Transverse colon (tissue), 4 donors: ENCODE measurements around the gene CD70. TPM values are rescaled to one million over a fixed set of nuclear protein-coding genes. Genes with fewer than 3 reads are reported as not detected.
A peak's percentile ranks its signal among the peaks of the same experiment; 100 is the strongest.

Source experiments
- DNase-seq: peaks from one replicate; pipeline ENCODE4 v3.0.0-alpha.2; 2019
- H3K27ac ChIP-seq, 4 donors: fragments of 200-600 bp; sonication (generic); 2 replicates each; pipeline ENCODE4 v1.5.1; 2016 to 2018; ENCODE audit warnings: inconsistent platforms in 4 of 4
- H3K27me3 ChIP-seq: fragments of 200-600 bp; sonication (generic); 2 replicates; pipeline ENCODE4 v1.5.1; 2017; ENCODE audit warnings: inconsistent platforms
- H3K36me3 ChIP-seq, 4 donors: fragments of 200-600 bp; sonication (generic); 2 replicates each; pipeline ENCODE4 v1.5.1; 2017 to 2019; ENCODE audit warnings: inconsistent platforms in 4 of 4
- H3K4me1 ChIP-seq, 4 donors: fragments of 200-600 bp; sonication (generic); 2 replicates each; pipeline ENCODE4 v1.5.1; 2017 to 2020; ENCODE audit warnings: inconsistent platforms in 4 of 4
- H3K4me3 ChIP-seq, 4 donors: fragments of 200-600 bp; sonication (generic); 1 replicate in 1 of 4; 2 replicates in 3 of 4; pipeline versions ENCODE4 v1.5.1 to v1.6.1; 2017 to 2019; ENCODE audit warnings: inconsistent platforms in 4 of 4
- H3K9me3 ChIP-seq, 2 donors: fragments of 200-600 bp; sonication (generic); 2 replicates each; pipeline ENCODE4 v1.5.1; 2017 to 2019; ENCODE audit warnings: inconsistent platforms in 2 of 2
- EP300 ChIP-seq: sonication (generic); formaldehyde crosslinking; IDR thresholded peaks from one replicate; pipeline ENCODE4 v1.6.1; 2017; ENCODE audit warnings: antibody characterized with exemption, low read depth
- POLR2A ChIP-seq: fragments of 450-650 bp; IDR thresholded peaks from one replicate; pipeline ENCODE4 v1.6.1; 2016; ENCODE audit warnings: antibody characterized with exemption, mild to moderate bottlenecking, moderate library complexity
- POLR2AphosphoS5 ChIP-seq, 3 donors: sonication (generic); formaldehyde crosslinking; IDR thresholded peaks; one replicate each; pipeline ENCODE4 v1.6.1; 2016; ENCODE audit warnings: antibody characterized with exemption in 3 of 3
- WGBS, 2 donors: methylation state at CpG; one replicate each; pipeline ENCODE4 v1.1.5; 2018; ENCODE audit warnings: low coverage in 1 of 2; 5-methylcytosine and 5-hydroxymethylcytosine counted together
- in situ Hi-C, 4 donors: fragments of 200-750 bp; cut with MboI; loops; one replicate each; pipeline versions ENCODE4 v1.15.0 to v1.15.1; 2017; ENCODE audit warnings: low sequenced_read_pairs in 3 of 4, low pct_ligation_motif_present in 1 of 4, low pct_unique_long_range_greater_than_20kb in 1 of 4
- intact Hi-C: fragments of 100-400 bp; cut with DNase I; formaldehyde crosslinking; loops from one replicate; pipeline ENCODE4 v1.15.1; 2023; ENCODE audit warnings: low total_unique reads
- total RNA-seq, 4 donors: library from RNA; depleted of rRNA; stranded (reverse); fragments of >200 nt; gene quantifications; one replicate each; pipeline ENCODE4 v1.1.0, GENCODE V29; 2016
- TF ChIP-seq, protein P1 (sequence below), 5 experiments: fragments of 200-600 bp in 3 of 5; fragments of 450-650 bp in 2 of 5; sonication (generic) in 3 of 5; IDR thresholded peaks; 1 replicate in 2 of 5; 2 replicates in 3 of 5; pipeline ENCODE4 v1.5.1; 2016 to 2017; ENCODE audit warnings: antibody characterized with exemption in 5 of 5, inconsistent platforms in 3 of 5, mild to moderate bottlenecking in 2 of 5, moderate library complexity in 1 of 5

The CD70 gene
- total RNA-seq, 4 donors from 2014 or later = not detected

DNA sequence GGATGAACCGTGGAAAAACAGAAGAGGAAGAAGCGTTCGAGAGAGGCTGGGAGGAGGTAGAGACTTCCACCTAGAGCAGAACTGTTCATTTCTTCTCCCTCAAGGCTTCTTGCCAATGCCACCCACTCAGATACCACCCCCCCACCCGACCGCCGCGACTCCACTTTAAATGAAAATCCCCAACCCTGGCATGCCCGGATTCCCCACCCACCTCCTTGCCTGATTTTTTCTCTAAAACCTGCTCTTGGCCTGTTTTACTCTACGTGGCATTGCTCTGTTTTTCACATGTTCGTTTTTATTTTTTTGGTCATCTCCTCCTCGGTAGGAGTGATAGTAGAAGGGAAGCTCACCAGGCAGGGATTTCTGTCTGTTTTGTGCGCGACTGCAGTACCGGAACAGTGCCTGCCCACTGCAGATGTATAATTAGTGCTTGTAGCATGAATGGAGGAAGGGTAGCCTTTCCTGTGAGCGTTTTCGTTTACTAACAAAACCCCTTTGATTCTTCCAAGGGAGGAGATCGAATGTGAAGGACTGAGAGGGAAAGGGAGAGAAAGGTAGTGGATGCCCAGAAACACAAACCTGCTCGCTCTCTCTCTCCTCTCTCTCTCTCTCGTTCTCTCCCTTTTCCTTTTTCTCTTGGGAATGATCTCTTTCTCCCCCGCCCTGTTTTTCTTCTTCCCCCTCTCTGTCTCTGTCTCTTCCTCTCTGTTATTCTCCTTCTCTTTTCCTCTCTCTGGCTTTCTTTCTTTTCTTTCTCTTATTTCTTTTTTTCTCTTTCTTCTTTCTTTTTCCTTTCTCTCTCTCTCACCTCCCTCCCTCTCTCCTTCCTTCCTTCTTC, 2.2 kb downstream of the CD70 start:
- intact Hi-C loops = no loop called here
- H3K4me1 ChIP-seq = peaks cover 0 to 39% (median 10%) of the 10 kb centered on the region in 4 donors
- 9 to 11% methylated on average over 12 to 20 of the region's 20 CpGs for WGBS, 2 donors
- TF ChIP-seq, protein P1, sequence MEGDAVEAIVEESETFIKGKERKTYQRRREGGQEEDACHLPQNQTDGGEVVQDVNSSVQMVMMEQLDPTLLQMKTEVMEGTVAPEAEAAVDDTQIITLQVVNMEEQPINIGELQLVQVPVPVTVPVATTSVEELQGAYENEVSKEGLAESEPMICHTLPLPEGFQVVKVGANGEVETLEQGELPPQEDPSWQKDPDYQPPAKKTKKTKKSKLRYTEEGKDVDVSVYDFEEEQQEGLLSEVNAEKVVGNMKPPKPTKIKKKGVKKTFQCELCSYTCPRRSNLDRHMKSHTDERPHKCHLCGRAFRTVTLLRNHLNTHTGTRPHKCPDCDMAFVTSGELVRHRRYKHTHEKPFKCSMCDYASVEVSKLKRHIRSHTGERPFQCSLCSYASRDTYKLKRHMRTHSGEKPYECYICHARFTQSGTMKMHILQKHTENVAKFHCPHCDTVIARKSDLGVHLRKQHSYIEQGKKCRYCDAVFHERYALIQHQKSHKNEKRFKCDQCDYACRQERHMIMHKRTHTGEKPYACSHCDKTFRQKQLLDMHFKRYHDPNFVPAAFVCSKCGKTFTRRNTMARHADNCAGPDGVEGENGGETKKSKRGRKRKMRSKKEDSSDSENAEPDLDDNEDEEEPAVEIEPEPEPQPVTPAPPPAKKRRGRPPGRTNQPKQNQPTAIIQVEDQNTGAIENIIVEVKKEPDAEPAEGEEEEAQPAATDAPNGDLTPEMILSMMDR (IDR thresholded peaks at IDR 0.05) = no peak
- no peak for TF ChIP-seq POLR2A
- TF ChIP-seq POLR2AphosphoS5 (IDR thresholded peaks at IDR 0.05) = no peak
- in situ Hi-C loops = no loop called here
- no peaks in the 10 kb centered on the region for H3K9me3 ChIP-seq
- peaks cover 93% of the 10 kb centered on the region for H3K27me3 ChIP-seq
- H3K36me3 ChIP-seq = no peaks in the 10 kb centered on the region
- H3K27ac ChIP-seq = no peak overlapping the region
- peak overlapping the region in 1 of 4 donors; percentile 4 for H3K4me3 ChIP-seq
- DNase-seq = no peak

DNA sequence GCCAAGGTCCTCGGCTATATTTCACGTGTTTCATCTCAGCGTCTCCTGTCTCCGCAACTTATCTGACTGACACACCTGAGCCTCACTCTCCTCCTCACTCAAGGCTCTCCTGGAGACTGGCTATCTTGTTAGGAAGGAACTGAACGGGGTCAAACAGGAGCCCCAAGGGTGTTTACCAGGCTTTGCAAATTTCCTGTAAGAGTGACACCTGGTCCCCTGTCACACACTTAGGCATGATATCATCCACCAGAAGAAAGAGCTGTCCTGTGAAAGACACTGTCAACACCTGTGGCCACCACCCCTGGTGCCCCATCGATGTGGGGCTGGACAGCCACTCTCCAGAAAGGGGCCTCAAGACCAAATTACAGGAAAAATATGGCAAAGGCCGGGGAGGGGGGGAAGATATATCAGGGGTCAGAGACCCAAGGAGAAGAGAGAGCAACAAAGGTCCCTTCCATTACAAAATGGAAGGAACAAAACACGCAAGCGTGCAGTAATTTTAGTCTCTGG, 2.9 kb downstream of the CD70 start:
- Histone ChIP-seq H3K9me3 (no peaks in the 10 kb centered on the region), H3K36me3 (no peaks in the 10 kb centered on the region), H3K4me3 (no peak overlapping the region), H3K27me3 (peaks cover 88% of the 10 kb centered on the region), H3K4me1 (peaks cover 0 to 39% (median 10%) of the 10 kb centered on the region in 4 donors), H3K27ac (no peak overlapping the region)
- intact Hi-C loops = no loop called here
- no peak for TF ChIP-seq POLR2AphosphoS5 (IDR thresholded peaks at IDR 0.05)
- TF ChIP-seq EP300 = no peak
- TF ChIP-seq POLR2A = no peak
- TF ChIP-seq, protein P1 (IDR thresholded peaks at IDR 0.05) = no peak
- DNase-seq = no peak
- 8 to 12% methylated on average over 4 to 9 of the region's 9 CpGs for WGBS, 2 donors
- in situ Hi-C loops = no loop called here

DNA sequence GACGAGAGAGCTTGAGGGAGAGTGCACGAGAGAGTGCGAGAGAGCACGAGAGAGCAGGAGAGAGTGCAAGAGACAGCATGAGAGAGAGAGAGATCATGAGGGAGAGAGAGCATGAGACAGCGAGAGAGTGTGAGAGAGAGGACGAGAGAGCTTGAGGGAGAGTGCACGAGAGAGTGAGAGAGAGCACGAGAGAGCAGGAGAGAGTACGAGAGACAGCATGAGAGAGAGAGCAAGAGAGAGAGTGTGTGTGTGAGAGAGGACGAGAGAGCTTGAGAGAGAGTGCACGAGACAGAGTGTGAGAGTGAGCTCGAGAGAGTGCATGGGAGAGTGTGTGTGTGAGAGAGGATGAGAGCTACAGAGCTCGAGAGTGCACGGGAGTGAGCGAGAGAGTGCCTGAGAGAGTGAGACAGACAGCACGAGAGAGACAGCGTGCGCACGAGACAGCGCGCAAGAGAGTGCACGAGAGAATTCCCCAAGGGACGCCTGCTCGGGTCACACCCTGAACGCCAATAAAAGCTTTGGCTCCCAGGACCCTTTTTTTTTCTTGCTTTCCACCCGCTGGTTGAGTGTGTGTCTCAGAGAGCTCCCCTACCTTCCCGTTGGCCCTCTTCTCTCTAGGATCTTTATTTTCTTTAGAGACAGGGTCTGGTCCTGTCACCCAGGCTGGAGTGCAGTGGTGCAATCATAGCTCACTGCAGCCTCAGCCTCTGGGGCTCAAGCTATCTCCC, 3.7 kb downstream of the CD70 start:
- WGBS, 2 donors = 2 to 9% methylated on average over 19 to 27 of the region's 27 CpGs
- H3K4me3 ChIP-seq = peak overlapping the region in 2 of 4 donors; percentile 4 to 34

More for the DNA sequence above, 3.7 kb downstream of the CD70 start:
- Histone ChIP-seq H3K27me3 (peaks cover 84% of the 10 kb centered on the region), H3K36me3 (no peaks in the 10 kb centered on the region), H3K9me3 (no peaks in the 10 kb centered on the region), H3K4me1 (peaks cover 0 to 39% (median 10%) of the 10 kb centered on the region in 4 donors), H3K27ac (no peak overlapping the region)
- TF ChIP-seq, protein P1 (IDR thresholded peaks at IDR 0.05) = no peak
- TF ChIP-seq EP300 (no peak), POLR2AphosphoS5 (IDR thresholded peaks at IDR 0.05) (no peak), POLR2A (no peak)
- no peak for DNase-seq
- intact Hi-C loops = no loop called here
- in situ Hi-C loops = no loop called here
